GM10248 (cell line): ENCODE measurements around the gene DCXR.

Experiments
- CTCF ChIA-PET: fragments of 300-600 bp; sonication (Branson Sonifier 250); formaldehyde crosslinking; extraction: SDS; loops from one replicate; lab custom pipeline; 2021; ENCODE audit warnings: antibody characterized with exemption; lab: Yijun Ruan, JAX
- POLR2A ChIA-PET: fragments of 350-650 bp; sonication (Branson Sonifier 250); formaldehyde crosslinking; extraction: SDS; loops from one replicate; lab custom pipeline; 2020; ENCODE audit warnings: antibody characterized with exemption; lab: Yijun Ruan, JAX
- DNase-seq: peaks from one replicate; pipeline ENCODE4 v3.0.0; 2012; ENCODE audit errors: extremely low spot score
- CTCF ChIP-seq: IDR thresholded peaks from 2 replicates; pipeline ENCODE4 v1.5.1; 2012; ENCODE audit warnings: mild to moderate bottlenecking, low read depth; ENCODE audit errors: extremely low read depth, missing control alignments, control extremely low read depth

The DCXR gene

GRCh38 chr17:82037092-82037888, at the start of gene DCXR:
Gene DCXR (minus strand): TSS chr17:82037697. CDS start chr17:82037682, 15 bp downstream.
- ChIA-PET POLR2A (interaction anchor here (0.6 to 1.6 kb wide), 10 partner anchors 12 to 262 kb away, joined by 3 to 14 read pairs (median 4); partner anchors contain the start of genes CENPX, GPS1 and LRRC45), CTCF (interaction anchor here (0.6 to 5.6 kb wide), 35 partner anchors 10 to 387 kb away, joined by 3 to 67 read pairs (median 3); partner anchors contain the start of genes CENPX, LRRC45 and PYCR1)
- DNase-seq, result peak; percentile 98
- TF ChIP-seq CTCF, result peak; percentile 93

- ChIA-PET CTCF (interaction anchor here (1.5 to 1.7 kb wide), 2 partner anchors 20 to 56 kb away, joined by 3 to 5 read pairs; no protein-coding TSS in a partner anchor), POLR2A (interaction anchor here (0.8 to 1.2 kb wide), 2 partner anchors 9 to 11 kb away, joined by 3 read pairs; no protein-coding TSS in a partner anchor)
Observed at GRCh38 chr17:82085931-82086764, 48.7 kb upstream of the DCXR start.

DNA sequence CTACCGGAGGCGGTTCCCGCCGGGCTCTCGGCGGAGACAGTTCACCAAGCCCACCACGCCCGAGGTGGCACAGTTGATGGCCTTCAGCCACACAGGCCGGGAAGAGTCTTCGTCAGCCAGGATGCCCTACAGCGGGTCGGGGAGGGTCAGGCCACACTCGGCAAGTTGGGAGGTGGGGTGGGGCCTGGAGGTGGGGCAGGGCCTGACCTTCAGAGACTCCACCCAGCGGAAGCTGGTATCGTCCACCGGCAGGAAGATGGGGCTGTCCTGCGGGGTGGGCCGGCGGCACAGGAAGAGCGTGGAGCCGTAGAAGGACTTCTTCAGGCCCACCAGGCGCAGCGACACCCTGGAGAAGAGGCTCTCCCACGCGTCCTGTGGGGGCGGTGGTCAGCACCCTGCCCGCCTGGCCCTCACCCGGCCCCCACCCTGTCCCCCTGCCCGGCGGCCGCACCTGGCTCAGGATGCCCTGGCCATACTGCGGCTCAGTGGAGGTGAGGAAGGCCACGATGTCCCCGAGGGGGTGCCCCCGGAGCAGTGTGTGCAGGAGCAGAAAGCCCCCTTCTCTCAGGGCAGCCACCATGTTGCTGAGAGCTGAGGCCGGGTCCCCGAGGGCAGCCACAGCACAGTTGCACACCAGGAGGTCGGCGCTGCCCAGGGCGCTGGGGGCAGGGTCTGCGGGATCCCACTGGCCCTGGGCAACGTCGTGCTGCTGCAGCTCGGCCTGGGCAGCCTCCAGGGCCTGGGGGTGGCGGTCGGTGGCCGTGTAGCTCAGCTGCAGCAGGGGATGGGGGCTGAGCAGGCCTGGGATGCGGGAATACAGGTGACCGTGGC, 47.7 kb upstream of the DCXR start:
- CTCF ChIA-PET, result interaction anchor here (1.3 kb wide), 1 partner anchor 9 kb away, joined by 3 read pairs; no protein-coding TSS in a partner anchor
- no peak for DNase-seq
- POLR2A ChIA-PET, result interaction anchor here (1.2 kb wide), 1 partner anchor 9 kb away, joined by 3 read pairs; no protein-coding TSS in a partner anchor
- no peak for TF ChIP-seq CTCF

More at GRCh38 chr17:82085931-82086764, 48.7 kb upstream of the DCXR start:
- no peak for TF ChIP-seq CTCF
- DNase-seq, result no peak

- DNase-seq, result no peak
- ChIA-PET POLR2A (no interaction called here), CTCF (interaction anchor here (1.3 kb wide), 1 partner anchor 8 kb away, joined by 3 read pairs; no protein-coding TSS in a partner anchor)
- TF ChIP-seq CTCF, result no peak
Observed at GRCh38 chr17:82084373-82085030, 47.0 kb upstream of the DCXR start.

DNA sequence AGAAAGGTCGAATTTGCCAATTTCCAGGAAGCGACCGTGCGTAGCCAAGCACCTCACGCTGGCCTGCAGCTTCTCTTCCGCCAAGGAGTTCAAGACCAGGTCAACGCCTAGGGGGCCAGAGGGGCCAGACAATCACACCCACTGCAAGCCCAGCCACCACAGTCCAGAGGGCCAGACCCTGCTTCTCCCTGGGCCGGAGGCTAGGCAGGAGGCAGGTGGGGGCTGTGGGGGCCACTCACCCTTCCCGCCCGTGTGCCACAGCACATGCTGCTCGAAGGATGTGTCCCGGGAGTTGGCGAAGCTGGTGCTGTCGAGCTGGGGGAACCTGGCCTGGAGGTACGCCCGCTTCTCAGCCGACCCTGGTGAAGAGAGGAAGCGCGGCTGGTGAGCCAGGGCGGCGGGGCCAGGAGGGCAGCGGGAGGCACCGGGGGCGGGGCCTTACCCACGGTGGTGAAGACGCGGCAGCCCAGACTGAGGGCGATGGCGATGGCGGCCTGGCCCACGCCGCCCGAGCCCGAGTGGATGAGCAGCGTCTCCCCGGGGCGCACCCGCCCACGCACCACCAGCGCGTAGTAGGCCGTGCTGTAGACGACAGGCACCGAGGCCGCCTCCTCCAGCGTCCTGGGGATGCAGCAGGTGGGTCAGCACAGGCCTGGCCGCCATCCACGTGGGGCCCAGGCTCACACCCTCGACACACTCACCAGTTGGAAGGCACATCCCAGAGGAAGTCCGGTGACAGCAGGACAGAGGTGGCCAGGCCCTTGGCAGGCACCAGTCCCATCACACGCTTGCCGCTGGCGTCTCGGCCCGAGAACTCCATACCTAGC, 46.2 kb upstream of the DCXR start:
- TF ChIP-seq CTCF, result no peak
- CTCF ChIA-PET, result no interaction called here
- DNase-seq, result no peak
- POLR2A ChIA-PET, result no interaction called here
